NCI-H2107 treated with DMSO at 0.1 percent for 48 hours (cell line): ENCODE measurements around the gene IGSF3.
"Not testable (repeated sequence)": the region's sequence is repeated elsewhere in the genome, so short reads cannot be mapped to it uniquely, and the experiment has no call there.

Experiments used
- DNase-seq: peaks from one replicate; lab custom pipeline; 2025; ENCODE audit not compliant: unreplicated experiment; lab: John Stamatoyannopoulos, UW

IGSF3 gene

GRCh38 chr1:116631996-116632925, 35.3 kb downstream of the IGSF3 start:
- DNase-seq = not testable (repeated sequence)

GRCh38 chr1:116631554-116631953, 36.0 kb downstream of the IGSF3 start:
- not testable (repeated sequence) for DNase-seq

- not testable (repeated sequence) for DNase-seq
These were observed 37.5 kb downstream of the IGSF3 start for GRCh38 chr1:116630057-116630456.

- not testable (repeated sequence) for DNase-seq
These were observed 38.1 kb downstream of the IGSF3 start for GRCh38 chr1:116629441-116629840.

GRCh38 chr1:116628448-116628847, 39.1 kb downstream of the IGSF3 start:
- DNase-seq = no peak

- peak; percentile 63 for DNase-seq
These were observed 40.2 kb downstream of the IGSF3 start for GRCh38 chr1:116627357-116627756.

GRCh38 chr1:116626915-116627314, 40.6 kb downstream of the IGSF3 start:
- DNase-seq = not testable (repeated sequence)

GRCh38 chr1:116625155-116625554, 42.4 kb downstream of the IGSF3 start:
- DNase-seq = not testable (repeated sequence)

GRCh38 chr1:116624040-116624439, 43.5 kb downstream of the IGSF3 start:
- no peak for DNase-seq

- not testable (repeated sequence) for DNase-seq
These were observed 45.0 kb downstream of the IGSF3 start for GRCh38 chr1:116622496-116622895.

GRCh38 chr1:116621756-116622155, 45.8 kb downstream of the IGSF3 start:
- not testable (repeated sequence) for DNase-seq

GRCh38 chr1:116620392-116620791, 47.1 kb downstream of the IGSF3 start:
- not testable (repeated sequence) for DNase-seq

GRCh38 chr1:116619106-116619505, 48.4 kb downstream of the IGSF3 start:
- not testable (repeated sequence) for DNase-seq

GRCh38 chr1:116617808-116618207, 49.7 kb downstream of the IGSF3 start:
- not testable (repeated sequence) for DNase-seq

GRCh38 chr1:116613825-116614224, 53.7 kb downstream of the IGSF3 start:
- not testable (repeated sequence) for DNase-seq

- DNase-seq = peak; percentile 35
These were observed 57.6 kb downstream of the IGSF3 start for GRCh38 chr1:116609801-116610371.

- not testable (repeated sequence) for DNase-seq
These were observed 58.7 kb downstream of the IGSF3 start for GRCh38 chr1:116608841-116609240.

- DNase-seq = not testable (repeated sequence)
These were observed 59.4 kb downstream of the IGSF3 start for GRCh38 chr1:116608151-116608550.

- DNase-seq = not testable (repeated sequence)
These were observed 60.1 kb downstream of the IGSF3 start for GRCh38 chr1:116607463-116607862.

- DNase-seq = not testable (repeated sequence)
These were observed 61.5 kb downstream of the IGSF3 start for GRCh38 chr1:116606067-116606466.

GRCh38 chr1:116605315-116605714, 62.2 kb downstream of the IGSF3 start:
- no peak for DNase-seq

- DNase-seq = not testable (repeated sequence)
These were observed 63.1 kb downstream of the IGSF3 start for GRCh38 chr1:116604408-116604807.
